Uterus (tissue), 2 donors: ENCODE results near the gene AOAH.

ENCODE experiments used
- CTCF ChIP-seq, 4 experiments: fragments of 200-600 bp in 2 of 4; fragments of 450-650 bp in 2 of 4; sonication (generic) in 2 of 4; IDR thresholded peaks; one replicate each; pipeline ENCODE4 v1.5.1; 2016 to 2019; ENCODE audit warnings: antibody characterized with exemption in 4 of 4, mild to moderate bottlenecking in 2 of 4, moderate library complexity in 1 of 4
- POLR2A ChIP-seq, 2 donors: fragments of 450-650 bp; IDR thresholded peaks; one replicate each; pipeline ENCODE4 v1.6.1; 2016; ENCODE audit warnings: antibody characterized with exemption in 2 of 2, mild to moderate bottlenecking in 1 of 2, moderate library complexity in 1 of 2

GRCh38 chr7:36563706-36564327 lies 160.5 kb downstream of the AOAH start:
- no peak for TF ChIP-seq CTCF (IDR thresholded peaks at IDR 0.05)
- TF ChIP-seq POLR2A (IDR thresholded peaks at IDR 0.05): no peak
